Measurements from ENCODE around the gene DIAPH2. TPM values are rescaled to one million over a fixed set of nuclear protein-coding genes. Genes with fewer than 3 reads are reported as not detected.

The DIAPH2 gene
- total RNA-seq: 15.3 and 26.6 TPM in 2 replicates

DNA sequence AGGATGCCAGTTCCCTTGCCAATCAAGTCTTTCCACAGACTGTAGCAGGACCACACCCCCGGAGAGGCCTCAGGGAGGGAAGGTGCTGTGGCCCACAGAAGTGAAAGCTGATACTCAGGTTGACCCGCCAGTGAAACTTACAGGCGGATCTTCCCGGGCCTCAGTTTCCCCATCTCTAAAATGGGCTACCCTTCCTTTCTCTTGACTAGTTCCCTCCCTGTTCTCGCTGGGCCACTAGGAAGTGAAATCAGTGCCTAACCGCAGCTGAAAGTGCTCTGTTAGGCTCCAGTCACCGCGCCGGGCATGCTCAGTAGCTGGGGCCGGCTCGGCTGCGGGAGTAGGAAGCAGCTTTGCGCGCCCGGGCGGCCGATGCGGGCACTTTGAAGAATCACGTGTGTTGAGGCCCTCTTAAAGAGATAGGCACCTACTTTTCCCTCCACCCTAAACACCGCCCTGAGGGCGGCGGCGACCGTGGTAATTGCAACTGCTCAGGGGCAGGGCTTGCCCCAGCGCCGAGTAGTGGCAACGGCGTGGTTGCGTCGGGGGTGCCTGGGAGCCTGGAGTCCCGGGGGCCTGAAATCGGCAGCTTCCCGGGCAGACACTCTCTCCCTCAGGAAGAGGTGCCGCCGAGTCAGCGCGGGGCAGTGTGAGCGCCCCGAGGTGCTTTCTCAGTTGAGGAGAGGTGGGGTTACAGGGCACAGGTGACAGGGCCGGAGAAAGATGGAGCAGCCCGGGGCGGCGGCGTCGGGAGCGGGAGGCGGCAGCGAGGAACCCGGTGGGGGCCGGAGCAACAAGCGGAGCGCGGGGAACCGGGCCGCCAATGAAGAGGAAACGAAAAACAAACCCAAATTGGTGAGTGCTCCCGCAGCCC, at the start of gene DIAPH2:
Gene DIAPH2, plus strand, starts transcription at position 504 of the 871 bp plus-strand sequence.

DNA sequence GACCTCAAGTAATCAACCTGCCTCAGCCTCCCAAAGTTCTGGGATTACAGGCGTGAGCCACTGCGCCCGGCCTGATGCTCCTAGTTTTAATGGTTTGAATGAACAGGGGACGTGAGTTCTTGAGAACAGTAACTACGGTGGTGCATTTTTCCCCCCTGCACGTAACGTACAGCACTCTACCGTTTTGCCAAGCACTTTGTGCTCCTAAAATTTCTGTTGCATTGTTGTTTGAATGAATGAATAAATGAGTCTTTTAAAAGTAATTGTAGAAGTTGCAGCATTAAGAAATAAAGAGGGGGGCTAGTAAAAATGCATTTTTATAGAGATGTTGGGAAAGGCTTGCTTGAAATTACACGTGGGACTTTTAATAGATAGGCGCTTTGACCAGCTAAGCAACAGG, 199.0 kb downstream of the DIAPH2 start, which contains the start of gene RPA4:
Gene RPA4, plus strand, starts transcription at position 301 of the 400 bp plus-strand sequence. CDS start 403 bp downstream, outside the sequence.

Other genes with a start within 250 kb of the DIAPH2 start
- 0.39 and 0.72 TPM in 2 replicates for gene RPA4, start 199.1 kb downstream of the DIAPH2 start, total RNA-seq